Adrenal gland (tissue), 5 donors: ENCODE measurements around the gene KRTAP8-1.

Experiments used
- POLR2A ChIP-seq, 2 donors: fragments of 450-650 bp; IDR thresholded peaks; one replicate each; pipeline ENCODE4 v1.6.1; 2017; ENCODE audit warnings: antibody characterized with exemption in 2 of 2, mild to moderate bottlenecking in 2 of 2, moderate library complexity in 1 of 2
- TF ChIP-seq, protein P1 (sequence below), 6 experiments: fragments of 450-650 bp in 4 of 6; fragments of 200-600 bp in 2 of 6; sonication (generic) in 1 of 6; IDR thresholded peaks; 1 replicate in 5 of 6; 2 replicates in 1 of 6; pipeline versions ENCODE4 v1.5.1 to v1.8.0; 2016 to 2021; ENCODE audit warnings: antibody characterized with exemption in 6 of 6, mild to moderate bottlenecking in 2 of 6, moderate library complexity in 1 of 6
- donor health status: DM: no; HTN: no; CAD: no.

DNA sequence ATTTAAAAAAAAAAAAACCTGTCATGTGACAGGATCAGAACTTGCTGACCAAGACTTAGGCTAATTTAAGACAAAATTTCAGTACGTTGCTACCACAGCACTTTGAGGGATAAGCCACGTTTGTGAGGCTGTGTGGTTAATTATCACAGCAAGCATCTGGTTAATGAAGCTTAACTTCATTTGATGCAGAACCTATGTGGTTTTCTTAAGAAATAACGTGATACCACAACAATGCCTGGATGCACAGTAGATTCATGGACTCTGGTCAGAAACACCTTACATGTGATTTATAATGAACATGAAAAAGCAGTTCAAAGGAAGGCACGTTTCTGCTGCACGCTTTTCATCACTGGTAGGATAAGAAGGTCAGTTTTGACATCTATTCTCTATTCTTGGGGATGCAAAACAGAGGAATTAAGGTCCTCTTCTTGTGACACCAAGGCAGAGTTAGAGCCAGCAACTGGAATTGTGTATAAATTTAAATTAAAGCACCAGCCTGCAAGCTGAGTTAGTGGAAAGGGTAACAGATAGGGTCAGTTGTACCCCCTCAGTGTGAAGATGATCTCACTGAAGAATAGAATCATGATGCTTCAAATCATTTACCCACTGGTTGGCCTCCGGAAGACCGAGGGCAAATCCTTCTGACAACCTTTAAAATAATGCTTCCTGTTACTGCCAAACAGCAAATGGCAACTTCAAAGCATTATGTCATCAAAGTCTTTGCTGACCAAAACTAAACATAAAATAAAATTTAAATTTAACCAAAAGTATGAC is 6.0 kb upstream of the KRTAP8-1 start:
- TF ChIP-seq, protein P1, sequence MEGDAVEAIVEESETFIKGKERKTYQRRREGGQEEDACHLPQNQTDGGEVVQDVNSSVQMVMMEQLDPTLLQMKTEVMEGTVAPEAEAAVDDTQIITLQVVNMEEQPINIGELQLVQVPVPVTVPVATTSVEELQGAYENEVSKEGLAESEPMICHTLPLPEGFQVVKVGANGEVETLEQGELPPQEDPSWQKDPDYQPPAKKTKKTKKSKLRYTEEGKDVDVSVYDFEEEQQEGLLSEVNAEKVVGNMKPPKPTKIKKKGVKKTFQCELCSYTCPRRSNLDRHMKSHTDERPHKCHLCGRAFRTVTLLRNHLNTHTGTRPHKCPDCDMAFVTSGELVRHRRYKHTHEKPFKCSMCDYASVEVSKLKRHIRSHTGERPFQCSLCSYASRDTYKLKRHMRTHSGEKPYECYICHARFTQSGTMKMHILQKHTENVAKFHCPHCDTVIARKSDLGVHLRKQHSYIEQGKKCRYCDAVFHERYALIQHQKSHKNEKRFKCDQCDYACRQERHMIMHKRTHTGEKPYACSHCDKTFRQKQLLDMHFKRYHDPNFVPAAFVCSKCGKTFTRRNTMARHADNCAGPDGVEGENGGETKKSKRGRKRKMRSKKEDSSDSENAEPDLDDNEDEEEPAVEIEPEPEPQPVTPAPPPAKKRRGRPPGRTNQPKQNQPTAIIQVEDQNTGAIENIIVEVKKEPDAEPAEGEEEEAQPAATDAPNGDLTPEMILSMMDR (IDR thresholded peaks at IDR 0.05) = no peak
- TF ChIP-seq POLR2A (IDR thresholded peaks at IDR 0.05) = no peak
